Activated CD4-positive, alpha-beta memory T cell treated with anti-CD3 and anti-CD28 coated beads, Interleukin-2, amount 10 ng/mL, durations not matched to agents 7 days and 5 days (primary cell): ENCODE data around the gene NTSR1. TPM values are rescaled to one million over a fixed set of nuclear protein-coding genes. Genes with fewer than 3 reads are reported as not detected.

Source experiments
- CTCF ChIA-PET: fragments of 350-600 bp; sonication (Branson Sonifier 250); formaldehyde crosslinking; loops from one replicate; lab custom pipeline; 2021; ENCODE audit warnings: antibody characterized with exemption, inconsistent platforms; lab: Charles Lee
- POLR2A ChIA-PET: fragments of 350-600 bp; sonication (Branson Sonifier 250); formaldehyde crosslinking; loops from one replicate; lab custom pipeline; 2021; ENCODE audit warnings: antibody characterized with exemption; lab: Charles Lee
- DNase-seq: peaks from one replicate; pipeline ENCODE4 v3.0.0-alpha.2; 2020
- H3K27ac Mint-ChIP-seq: one replicate; pipeline ENCODE4 v1.8.0; 2021; ENCODE audit warnings: mild to moderate bottlenecking, mixed read lengths
- H3K27me3 Mint-ChIP-seq: one replicate; pipeline ENCODE4 v1.8.0; 2021; ENCODE audit warnings: mixed read lengths
- H3K36me3 Mint-ChIP-seq: one replicate; pipeline ENCODE4 v1.8.0; 2021; ENCODE audit warnings: low read depth, mixed read lengths
- H3K4me1 Mint-ChIP-seq: one replicate; pipeline ENCODE4 v1.8.0; 2021; ENCODE audit warnings: mixed read lengths
- H3K4me3 Mint-ChIP-seq: one replicate; pipeline ENCODE4 v1.8.0; 2021; ENCODE audit warnings: mild to moderate bottlenecking, mixed read lengths
- H3K9me3 Mint-ChIP-seq: one replicate; pipeline ENCODE4 v1.8.0; 2021; ENCODE audit warnings: mixed read lengths
- total RNA-seq, 2 experiments: library from RNA; stranded (reverse); gene quantifications; one replicate each; pipeline ENCODE4 v1.2.3, GENCODE V29; 2021

Gene NTSR1
- total RNA-seq, 2 experiments from 2014 or later, result not detected

DNA sequence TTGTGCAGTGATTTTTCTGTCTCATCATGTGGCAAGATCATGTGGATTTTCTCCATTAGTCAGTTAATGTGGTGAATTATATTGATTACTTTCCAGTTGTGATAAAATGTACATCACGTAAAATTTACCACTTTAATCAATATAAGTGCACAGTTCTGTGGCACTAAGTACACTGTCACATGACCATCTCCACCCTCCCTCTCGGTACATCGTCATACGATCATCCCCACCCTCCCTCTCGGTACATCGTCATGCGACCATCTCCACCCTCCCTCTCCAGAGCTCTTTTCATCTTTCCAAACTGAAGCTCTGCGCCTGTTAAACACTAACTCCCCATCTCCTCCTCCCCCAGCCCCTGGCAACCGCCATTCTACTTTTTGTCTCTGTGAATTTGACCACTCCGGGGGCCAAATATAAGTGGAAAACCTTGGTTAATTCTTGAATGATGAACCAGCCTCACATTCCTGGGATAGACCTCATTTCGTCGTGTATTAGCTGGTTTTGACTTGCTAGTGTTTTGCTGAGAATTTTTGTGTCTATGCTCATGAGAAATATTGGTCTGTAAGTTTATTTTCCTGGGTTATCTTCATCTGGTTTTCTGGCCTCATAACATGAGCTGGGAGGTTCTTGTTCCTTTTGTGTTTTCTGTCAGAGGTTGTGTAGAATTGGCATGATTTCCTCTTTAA is 10.8 kb downstream of the NTSR1 start:
- Mint-ChIP-seq H3K4me3 (no peak overlapping the region), H3K27me3 (peaks cover 58% of the 10 kb centered on the region), H3K27ac (no peak overlapping the region), H3K4me1 (peaks cover 27% of the 10 kb centered on the region), H3K36me3 (peaks cover 26% of the 10 kb centered on the region), H3K9me3 (peaks cover 12% of the 10 kb centered on the region)
- CTCF ChIA-PET, result interaction anchor here (0.8 to 1.3 kb wide), 3 partner anchors 21 to 68 kb away, joined by 3 to 4 read pairs (median 3); no protein-coding TSS in a partner anchor
- DNase-seq, result no peak
- POLR2A ChIA-PET, result interaction anchor here (0.6 to 1.1 kb wide), 3 partner anchors 15 to 21 kb away, joined by 3 to 4 read pairs (median 3); no protein-coding TSS in a partner anchor

DNA sequence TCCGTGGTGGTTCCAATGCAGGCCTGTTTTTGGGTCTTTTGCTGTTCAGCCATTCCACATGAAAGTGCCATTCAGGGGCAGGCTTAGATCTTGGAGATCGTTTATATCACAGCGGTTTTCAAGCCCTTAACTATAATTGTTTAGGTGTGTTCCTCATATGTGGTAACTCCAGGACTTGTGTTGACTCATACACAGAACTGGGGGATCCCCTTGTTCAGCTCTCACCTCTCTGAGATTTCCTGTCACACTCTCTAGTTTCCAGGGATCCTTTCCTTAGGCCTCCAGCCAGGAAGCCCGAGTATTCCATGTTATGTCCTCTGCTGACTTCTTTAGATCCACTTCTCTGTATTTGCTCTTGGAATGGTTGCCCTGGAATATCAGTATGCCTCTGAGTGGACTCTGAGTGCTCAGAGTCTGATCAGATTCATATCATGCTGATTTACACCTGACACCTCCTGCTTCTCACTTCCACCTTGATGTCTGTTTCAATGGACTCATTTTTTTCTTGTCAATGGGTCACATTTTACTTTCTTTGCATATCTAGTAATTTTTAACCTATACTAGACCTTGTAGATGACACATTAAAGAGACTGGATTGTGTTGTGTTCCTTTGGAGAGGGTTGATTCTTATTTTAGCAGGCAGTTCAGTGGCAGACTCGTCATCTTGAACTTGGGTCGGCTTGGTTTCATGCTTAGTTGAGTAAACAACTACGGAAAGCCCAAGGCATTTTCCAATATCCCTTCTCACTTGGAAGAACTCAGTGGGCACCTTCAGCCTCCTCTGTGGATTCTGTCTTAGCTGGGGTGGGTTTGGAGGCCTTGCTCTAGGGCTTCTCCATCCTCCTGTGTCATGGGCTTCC is 13.1 kb downstream of the NTSR1 start:
- ChIA-PET CTCF (no interaction called here), POLR2A (interaction anchor here (1.8 kb wide), 1 partner anchor 19 kb away, joined by 5 read pairs; no protein-coding TSS in a partner anchor)
- peaks cover 12% of the 10 kb centered on the region for H3K9me3 Mint-ChIP-seq
- H3K36me3 Mint-ChIP-seq, result peaks cover 26% of the 10 kb centered on the region
- H3K27ac Mint-ChIP-seq, result no peak overlapping the region
- peaks cover 60% of the 10 kb centered on the region for H3K27me3 Mint-ChIP-seq
- H3K4me1 Mint-ChIP-seq, result peaks cover 12% of the 10 kb centered on the region
- DNase-seq, result no peak
- H3K4me3 Mint-ChIP-seq, result no peak overlapping the region

DNA sequence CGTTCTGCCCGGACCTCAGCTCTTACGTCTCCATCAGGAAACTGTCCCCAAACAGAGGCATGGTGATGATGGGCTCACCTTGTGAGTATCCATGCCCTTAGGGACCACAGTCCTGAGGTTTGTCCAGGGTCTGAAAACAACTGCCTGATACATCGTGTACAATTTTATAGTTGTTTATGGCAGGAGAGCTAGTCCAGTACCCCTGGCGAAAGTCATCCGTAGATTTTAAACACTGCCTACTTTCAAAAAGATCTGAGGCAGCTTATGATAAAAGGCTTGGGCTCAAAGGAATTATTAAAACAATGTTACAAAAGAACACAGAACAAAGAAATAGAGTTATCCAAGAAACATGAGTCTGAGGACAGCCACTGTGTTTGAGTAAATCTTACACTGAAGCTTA is 14.0 kb downstream of the NTSR1 start:
- H3K27ac Mint-ChIP-seq, result no peak overlapping the region
- ChIA-PET POLR2A (interaction anchor here (1.8 kb wide), 1 partner anchor 18 kb away, joined by 5 read pairs; no protein-coding TSS in a partner anchor), CTCF (interaction anchor here (1.0 kb wide), 1 partner anchor 19 kb away, joined by 3 read pairs; no protein-coding TSS in a partner anchor)
- peaks cover 12% of the 10 kb centered on the region for H3K9me3 Mint-ChIP-seq
- no peak for DNase-seq
- H3K27me3 Mint-ChIP-seq, result peaks cover 62% of the 10 kb centered on the region
- H3K4me3 Mint-ChIP-seq, result no peak overlapping the region
- peaks cover 14% of the 10 kb centered on the region for H3K4me1 Mint-ChIP-seq
- peaks cover 26% of the 10 kb centered on the region for H3K36me3 Mint-ChIP-seq

DNA sequence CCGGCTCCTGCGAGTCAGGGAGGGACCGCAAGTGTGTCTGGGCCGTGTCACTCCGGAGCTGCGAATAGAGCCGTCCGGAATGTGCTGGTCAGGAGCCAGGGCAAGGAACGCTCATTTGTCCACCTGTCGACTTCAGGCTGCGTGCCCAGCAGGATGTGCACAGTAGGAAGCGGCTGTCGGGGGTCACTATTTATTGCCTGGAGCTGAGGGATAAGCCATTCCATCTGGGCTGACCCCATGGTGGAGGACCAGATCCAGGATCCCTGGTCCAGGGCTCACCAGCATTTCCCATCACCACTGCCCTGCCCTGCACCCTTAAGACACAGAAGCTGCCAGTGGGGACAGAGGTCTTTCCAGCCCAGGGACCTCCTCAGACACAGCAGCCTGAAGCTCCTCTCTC is 14.7 kb downstream of the NTSR1 start:
- H3K27me3 Mint-ChIP-seq, result peaks cover 62% of the 10 kb centered on the region
- H3K4me1 Mint-ChIP-seq, result peaks cover 17% of the 10 kb centered on the region
- H3K36me3 Mint-ChIP-seq, result peaks cover 26% of the 10 kb centered on the region
- no peak overlapping the region for H3K27ac Mint-ChIP-seq
- no peak overlapping the region for H3K4me3 Mint-ChIP-seq
- peaks cover 12% of the 10 kb centered on the region for H3K9me3 Mint-ChIP-seq
- ChIA-PET POLR2A (no interaction called here), CTCF (interaction anchor here (1.0 kb wide), 1 partner anchor 20 kb away, joined by 3 read pairs; no protein-coding TSS in a partner anchor)
- DNase-seq, result no peak

DNA sequence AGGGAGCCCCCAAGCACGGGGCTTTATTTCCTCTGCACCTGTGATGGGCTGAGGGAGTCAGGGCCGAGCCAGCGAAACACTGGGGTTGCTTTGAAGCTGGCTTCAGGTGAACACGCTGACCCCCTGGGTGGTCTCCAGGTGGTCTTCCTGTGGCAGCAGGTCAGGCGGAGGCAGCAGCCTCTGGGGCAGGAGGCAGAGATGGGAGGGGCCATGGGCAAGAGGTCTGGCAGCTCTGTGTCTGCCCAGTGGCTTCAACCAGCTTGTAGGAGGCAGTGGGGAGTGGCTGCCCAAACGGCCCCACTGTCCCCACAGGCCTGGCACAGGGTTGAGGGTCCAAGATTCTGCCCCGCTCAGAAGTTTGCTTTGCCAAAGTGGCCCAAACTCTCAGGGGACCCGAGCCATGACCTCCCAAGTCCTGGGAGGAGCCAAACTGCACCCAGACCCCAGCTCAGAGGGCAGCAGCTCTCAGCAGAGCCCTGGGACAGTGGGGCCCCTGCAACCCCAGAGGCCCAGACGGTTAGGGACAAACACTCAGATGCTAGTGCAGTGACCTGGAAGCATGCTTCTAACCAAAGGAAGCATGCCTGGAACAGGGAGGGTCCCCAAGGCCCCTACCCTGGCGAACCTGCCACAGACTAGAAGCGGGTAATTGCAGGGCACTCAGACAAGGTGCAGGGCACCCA is 15.3 kb downstream of the NTSR1 start:
- no peak for DNase-seq
- CTCF ChIA-PET, result no interaction called here

DNA sequence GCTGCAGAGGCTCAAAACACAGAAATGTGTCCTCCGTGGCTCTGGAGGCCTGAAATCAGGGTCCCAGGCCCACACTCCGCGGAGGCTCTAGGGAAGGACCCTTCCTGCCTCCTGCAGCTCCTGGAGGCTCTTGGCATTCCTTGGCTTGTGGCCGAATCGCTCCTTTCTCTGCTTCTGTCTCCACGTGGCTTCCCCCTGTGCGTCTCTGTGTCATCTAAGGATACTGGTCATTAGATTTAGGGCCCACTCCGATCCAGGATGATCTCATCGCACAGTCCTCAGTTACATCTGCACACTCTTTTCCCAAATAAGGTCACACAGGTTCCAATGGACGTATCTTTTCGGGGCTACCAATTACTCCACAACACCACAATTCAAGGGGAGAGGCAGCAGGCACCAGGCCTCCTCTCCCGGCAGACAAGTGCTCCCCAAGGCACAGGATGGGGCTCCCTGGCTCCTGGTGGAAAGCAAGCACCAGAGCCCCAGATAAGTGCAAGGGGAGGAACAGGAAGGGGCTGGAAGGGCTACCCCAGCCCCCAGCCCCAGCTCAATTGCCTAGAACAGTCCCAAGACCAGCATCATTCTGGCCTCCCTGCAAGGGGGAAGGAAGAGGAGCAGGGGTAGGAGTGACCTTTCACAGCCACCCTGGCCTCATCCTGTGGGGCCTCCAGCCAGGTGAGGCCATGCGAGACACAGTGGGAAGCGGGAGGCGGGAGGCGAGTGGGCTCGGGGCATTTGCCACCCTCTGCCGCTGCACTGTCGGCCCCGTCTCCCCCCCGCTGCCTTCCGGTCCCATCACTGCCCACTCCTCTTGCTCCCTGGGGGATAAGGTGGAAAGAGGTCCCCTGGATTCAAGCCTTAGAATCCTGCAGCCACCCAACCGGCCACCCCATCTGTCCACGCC is 16.3 kb downstream of the NTSR1 start:
- POLR2A ChIA-PET, result interaction anchor here (0.9 kb wide), 1 partner anchor 15 kb away, joined by 3 read pairs; no protein-coding TSS in a partner anchor
- peaks cover 17% of the 10 kb centered on the region for H3K36me3 Mint-ChIP-seq

More for the DNA sequence above, 15.3 kb downstream of the NTSR1 start:
- H3K36me3 Mint-ChIP-seq, result peaks cover 26% of the 10 kb centered on the region
- no peak overlapping the region for H3K4me3 Mint-ChIP-seq
- H3K4me1 Mint-ChIP-seq, result peaks cover 23% of the 10 kb centered on the region
- peaks cover 12% of the 10 kb centered on the region for H3K9me3 Mint-ChIP-seq
- no peak overlapping the region for H3K27ac Mint-ChIP-seq
- POLR2A ChIA-PET, result interaction anchor here (0.9 kb wide), 1 partner anchor 16 kb away, joined by 3 read pairs; no protein-coding TSS in a partner anchor
- H3K27me3 Mint-ChIP-seq, result peaks cover 64% of the 10 kb centered on the region

DNA sequence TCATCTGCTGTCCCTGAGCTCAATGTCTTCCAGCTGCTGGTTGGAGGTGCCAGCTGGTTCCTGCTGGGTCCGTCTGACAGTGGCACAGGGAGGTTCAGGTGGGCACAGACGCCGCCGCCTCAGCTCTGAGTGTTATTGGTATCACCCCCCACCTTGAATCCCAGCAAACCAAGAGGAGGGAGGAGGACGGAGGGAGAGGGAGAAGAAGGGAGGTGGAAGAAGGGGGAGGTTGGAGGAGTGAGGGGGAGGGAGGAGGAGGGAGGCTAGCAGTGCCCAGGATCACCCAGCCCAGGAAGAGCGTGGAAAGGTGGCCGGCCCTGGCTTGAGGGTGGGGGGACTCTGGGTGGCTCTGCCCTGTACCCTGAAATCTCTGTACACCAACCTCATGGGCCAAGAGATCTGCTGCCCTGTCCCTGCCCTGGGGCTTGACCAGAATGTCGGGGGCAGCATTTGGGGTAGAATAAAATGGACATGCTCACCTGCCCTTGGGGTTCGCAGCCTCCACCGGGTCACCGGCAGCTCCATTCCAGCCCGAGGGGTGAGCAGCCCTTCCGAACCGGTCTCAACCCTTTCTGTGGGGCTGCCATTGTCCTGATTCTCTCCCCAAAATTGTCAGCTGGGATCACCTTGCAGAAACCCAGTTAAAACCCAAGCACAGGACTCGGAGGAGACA is 17.1 kb downstream of the NTSR1 start:
- no peak overlapping the region for H3K4me3 Mint-ChIP-seq
- H3K27ac Mint-ChIP-seq, result no peak overlapping the region
- H3K27me3 Mint-ChIP-seq, result peaks cover 64% of the 10 kb centered on the region
- peaks cover 11% of the 10 kb centered on the region for H3K36me3 Mint-ChIP-seq
- DNase-seq, result no peak
- H3K9me3 Mint-ChIP-seq, result peaks cover 7% of the 10 kb centered on the region
- H3K4me1 Mint-ChIP-seq, result peaks cover 25% of the 10 kb centered on the region
- CTCF ChIA-PET, result no interaction called here
- POLR2A ChIA-PET, result no interaction called here

More for the DNA sequence above, 16.3 kb downstream of the NTSR1 start:
- peaks cover 61% of the 10 kb centered on the region for H3K27me3 Mint-ChIP-seq
- CTCF ChIA-PET, result no interaction called here
- H3K9me3 Mint-ChIP-seq, result peaks cover 12% of the 10 kb centered on the region
- no peak overlapping the region for H3K4me3 Mint-ChIP-seq
- H3K27ac Mint-ChIP-seq, result no peak overlapping the region
- H3K4me1 Mint-ChIP-seq, result peaks cover 25% of the 10 kb centered on the region
- DNase-seq, result no peak

DNA sequence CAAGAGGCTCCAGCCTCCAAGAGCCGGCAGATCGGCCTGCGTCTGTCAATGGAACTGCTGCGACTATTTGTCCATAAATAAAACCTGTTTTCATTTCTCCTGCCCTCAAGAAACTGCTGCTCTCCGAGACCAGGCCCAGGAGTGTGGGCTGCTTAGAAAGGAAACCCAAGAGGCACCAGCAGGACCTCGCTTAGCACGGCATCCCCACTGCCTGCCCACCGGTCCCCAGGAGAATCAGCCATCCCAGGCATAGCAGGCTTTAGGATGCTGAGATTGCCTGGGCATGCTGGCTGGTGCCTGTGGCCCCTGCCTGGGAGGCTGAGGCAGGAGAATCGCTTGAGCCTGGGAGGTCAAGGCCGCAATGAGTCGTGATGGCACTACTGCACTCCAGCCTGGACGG is 17.6 kb downstream of the NTSR1 start:
- Mint-ChIP-seq H3K27ac (no peak overlapping the region), H3K4me1 (peaks cover 24% of the 10 kb centered on the region), H3K36me3 (peaks cover 11% of the 10 kb centered on the region), H3K9me3 (peaks cover 6% of the 10 kb centered on the region), H3K4me3 (no peak overlapping the region), H3K27me3 (peaks cover 66% of the 10 kb centered on the region)
- ChIA-PET CTCF (no interaction called here), POLR2A (no interaction called here)
- no peak for DNase-seq

DNA sequence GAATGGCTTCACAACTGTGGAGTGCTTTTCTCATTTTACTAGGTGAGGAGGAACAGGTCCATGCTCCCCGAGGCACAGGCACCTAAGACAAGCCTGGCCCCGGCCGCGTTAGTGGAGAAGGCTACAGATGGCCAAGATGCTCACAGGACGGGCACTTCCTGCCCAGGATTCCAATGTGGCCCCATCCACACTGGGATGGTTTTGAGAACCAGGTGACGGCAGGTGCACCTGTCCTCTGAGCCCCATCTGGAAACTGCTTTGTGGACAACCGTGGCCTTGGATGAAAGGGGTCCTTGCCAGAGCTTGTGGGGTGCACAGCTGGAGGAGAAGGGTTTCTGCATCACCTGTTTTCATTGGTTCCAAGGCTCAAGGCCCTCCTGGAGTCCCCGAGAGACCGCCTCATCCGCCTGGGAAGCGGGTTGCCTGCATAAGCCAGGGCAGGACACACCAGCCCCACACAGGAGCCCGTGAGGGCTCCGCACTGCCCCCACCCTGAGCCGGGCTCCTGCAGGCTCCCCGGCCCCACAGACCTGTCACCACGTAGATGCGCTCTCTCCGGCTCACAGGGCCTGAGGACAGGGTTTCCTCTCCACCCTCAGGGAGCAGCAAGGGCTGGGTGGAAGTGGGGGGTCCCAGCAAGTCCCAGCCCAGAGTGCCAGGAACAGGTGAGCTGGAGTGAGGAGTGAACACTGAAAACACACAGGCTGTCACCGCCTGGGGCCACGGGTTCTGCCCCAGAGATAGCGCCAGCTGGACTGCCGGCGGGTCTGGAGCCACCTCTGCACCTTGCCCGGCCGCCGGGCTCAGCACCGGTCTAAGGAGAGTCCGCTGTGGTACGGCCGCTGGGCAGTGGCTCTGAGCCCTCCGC is 18.3 kb downstream of the NTSR1 start:
- H3K36me3 Mint-ChIP-seq, result peaks cover 4% of the 10 kb centered on the region
- H3K27ac Mint-ChIP-seq, result no peak overlapping the region

DNA sequence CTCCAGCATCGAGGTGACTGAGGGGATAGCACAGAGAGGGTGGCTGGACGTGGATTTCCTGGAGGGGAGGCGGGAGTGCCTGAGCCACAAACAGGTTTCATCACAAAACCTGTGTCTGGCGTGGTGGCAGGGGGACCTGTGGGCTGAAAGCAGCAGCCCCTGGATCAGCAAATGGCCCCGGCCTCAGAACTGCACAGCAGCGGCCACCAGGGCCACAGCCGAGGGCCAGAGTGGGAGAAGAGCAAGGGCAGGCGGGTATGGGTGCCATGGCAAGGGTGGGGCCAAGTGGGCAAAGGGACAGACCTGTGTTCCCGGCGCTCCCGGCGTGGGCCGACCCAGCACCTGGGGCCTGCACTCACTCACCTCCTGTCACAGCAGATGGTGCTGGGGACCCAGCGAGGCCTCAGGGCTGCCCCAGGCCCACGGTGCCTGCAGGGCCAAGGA is 19.0 kb downstream of the NTSR1 start:
- Mint-ChIP-seq H3K4me3 (no peak overlapping the region), H3K27me3 (peaks cover 59% of the 10 kb centered on the region), H3K36me3 (no peaks in the 10 kb centered on the region), H3K27ac (no peak overlapping the region), H3K9me3 (no peaks in the 10 kb centered on the region), H3K4me1 (peaks cover 23% of the 10 kb centered on the region)
- no peak for DNase-seq
- POLR2A ChIA-PET, result interaction anchor here (0.9 kb wide), 1 partner anchor 85 kb away, joined by 3 read pairs; the partner anchor contains the start of gene SLCO4A1
- CTCF ChIA-PET, result no interaction called here

More for the DNA sequence above, 18.3 kb downstream of the NTSR1 start:
- DNase-seq, result no peak
- peaks cover 17% of the 10 kb centered on the region for H3K4me1 Mint-ChIP-seq
- peaks cover 62% of the 10 kb centered on the region for H3K27me3 Mint-ChIP-seq
- H3K9me3 Mint-ChIP-seq, result peaks cover under 1% of the 10 kb centered on the region
- no peak overlapping the region for H3K4me3 Mint-ChIP-seq
- ChIA-PET CTCF (no interaction called here), POLR2A (no interaction called here)
